Tongue (tissue), 2 donors: ENCODE measurements around the gene PTPRU. TPM values are rescaled to one million over a fixed set of nuclear protein-coding genes. Genes with fewer than 3 reads are reported as not detected.
"Not testable (repeated sequence)": the region's sequence is repeated elsewhere in the genome, so short reads cannot be mapped to it uniquely, and the experiment has no call there.

Source experiments
- DNase-seq: peaks from one replicate; pipeline ENCODE4 v3.0.0-alpha.2; 2015
- total RNA-seq: library from RNA; depleted of rRNA; stranded (reverse); fragments of >200 nt; gene quantifications from one replicate; pipeline ENCODE4 v1.2.3, GENCODE V29; 2014

The PTPRU gene
- total RNA-seq, 1 donor from 2014 or later, result 42.5 TPM

GRCh38 chr1:29290414-29290985 is 54.2 kb downstream of the PTPRU start:
- DNase-seq, result peak; percentile 38

- DNase-seq, result no peak
Observed at GRCh38 chr1:29291756-29292155, 55.4 kb downstream of the PTPRU start.

GRCh38 chr1:29292344-29292743 is 56.0 kb downstream of the PTPRU start:
- DNase-seq, result no peak

- no peak for DNase-seq
Observed at GRCh38 chr1:29297450-29297849, 61.1 kb downstream of the PTPRU start.

- no peak for DNase-seq
Observed at GRCh38 chr1:29298246-29298645, 61.9 kb downstream of the PTPRU start.

GRCh38 chr1:29299446-29299845 is 63.1 kb downstream of the PTPRU start:
- DNase-seq, result peak; percentile 23

- DNase-seq, result not testable (repeated sequence)
Observed at GRCh38 chr1:29301732-29302131, 65.4 kb downstream of the PTPRU start.

- no peak for DNase-seq
Observed at GRCh38 chr1:29303201-29304024, 67.1 kb downstream of the PTPRU start.

- DNase-seq, result no peak
Observed at GRCh38 chr1:29304025-29304684, 67.8 kb downstream of the PTPRU start.

- no peak for DNase-seq
Observed at GRCh38 chr1:29305943-29306342, 69.6 kb downstream of the PTPRU start.

GRCh38 chr1:29306471-29307140 is 70.3 kb downstream of the PTPRU start:
- no peak for DNase-seq

- no peak for DNase-seq
Observed at GRCh38 chr1:29309075-29309474, 72.8 kb downstream of the PTPRU start.

GRCh38 chr1:29309621-29310020 is 73.3 kb downstream of the PTPRU start:
- no peak for DNase-seq

GRCh38 chr1:29310616-29311180 is 74.4 kb downstream of the PTPRU start:
- no peak for DNase-seq

GRCh38 chr1:29311352-29312030 is 75.2 kb downstream of the PTPRU start:
- DNase-seq, result no peak

GRCh38 chr1:29312469-29313461 is 76.4 kb downstream of the PTPRU start:
- no peak for DNase-seq

- DNase-seq, result not testable (repeated sequence)
Observed at GRCh38 chr1:29314685-29315084, 78.4 kb downstream of the PTPRU start.

GRCh38 chr1:29315262-29315661 is 78.9 kb downstream of the PTPRU start:
- DNase-seq, result no peak

GRCh38 chr1:29315876-29316275 is 79.6 kb downstream of the PTPRU start:
- no peak for DNase-seq
